HUES6 (cell line): Measurements from ENCODE around the gene DLX4.

Experiments
- H3K27ac ChIP-seq: 2 replicates; pipeline ENCODE4 v1.7.0; 2013; ENCODE audit warnings: low read depth, mild to moderate bottlenecking, low read length, inconsistent platforms
- H3K27me3 ChIP-seq: 2 replicates; pipeline ENCODE4 v1.6.1; 2013; ENCODE audit warnings: low read length; ENCODE audit not compliant: control insufficient read depth, insufficient read depth
- H3K36me3 ChIP-seq: 2 replicates; pipeline ENCODE4 v1.6.1; 2013; ENCODE audit warnings: low read length; ENCODE audit not compliant: control insufficient read depth, insufficient read depth
- H3K4me1 ChIP-seq: 2 replicates; pipeline ENCODE4 v1.6.1; 2013; ENCODE audit warnings: low read length; ENCODE audit not compliant: control insufficient read depth, insufficient read depth
- H3K4me3 ChIP-seq: 2 replicates; pipeline ENCODE4 v1.5.1; 2013; ENCODE audit warnings: low read depth, low read length
- H3K9ac ChIP-seq: one replicate; pipeline ENCODE4 v1.6.1; 2013; ENCODE audit warnings: mild to moderate bottlenecking, low read length
- H3K9me3 ChIP-seq: 2 replicates; pipeline ENCODE4 v1.6.1; 2013; ENCODE audit warnings: low read depth, low read length; ENCODE audit not compliant: control insufficient read depth, insufficient read depth

DLX4 gene

GRCh38 chr17:49969795-49970389, 902 bp downstream of the DLX4 start:
- Histone ChIP-seq H3K27me3 (peaks cover 100% of the 10 kb centered on the region), H3K4me1 (peaks cover 33% of the 10 kb centered on the region), H3K36me3 (no peaks in the 10 kb centered on the region), H3K27ac (no peak overlapping the region), H3K9me3 (no peaks in the 10 kb centered on the region), H3K9ac (no peak overlapping the region), H3K4me3 (peak overlapping the region; percentile 80)

GRCh38 chr17:49970498-49970897, 1.5 kb downstream of the DLX4 start:
- no peak overlapping the region for H3K4me3 ChIP-seq
- H3K36me3 ChIP-seq, result no peaks in the 10 kb centered on the region
- no peak overlapping the region for H3K27ac ChIP-seq
- H3K4me1 ChIP-seq, result peaks cover 34% of the 10 kb centered on the region
- H3K9ac ChIP-seq, result no peak overlapping the region
- H3K9me3 ChIP-seq, result no peaks in the 10 kb centered on the region
- peaks cover 100% of the 10 kb centered on the region for H3K27me3 ChIP-seq

- H3K9me3 ChIP-seq, result no peaks in the 10 kb centered on the region
- no peak overlapping the region for H3K9ac ChIP-seq
- H3K27me3 ChIP-seq, result peaks cover 100% of the 10 kb centered on the region
- no peak overlapping the region for H3K27ac ChIP-seq
- no peaks in the 10 kb centered on the region for H3K36me3 ChIP-seq
- peaks cover 42% of the 10 kb centered on the region for H3K4me1 ChIP-seq
- H3K4me3 ChIP-seq, result peak overlapping the region; percentile 53
Measured at GRCh38 chr17:49971199-49971847, 2.3 kb downstream of the DLX4 start.

GRCh38 chr17:49971848-49972485, 3.0 kb downstream of the DLX4 start:
- no peak overlapping the region for H3K27ac ChIP-seq
- no peak overlapping the region for H3K9ac ChIP-seq
- peak overlapping the region; percentile 53 for H3K4me3 ChIP-seq

GRCh38 chr17:49972486-49973270, 3.7 kb downstream of the DLX4 start:
- Histone ChIP-seq H3K36me3 (no peaks in the 10 kb centered on the region), H3K27me3 (peaks cover 100% of the 10 kb centered on the region), H3K9me3 (no peaks in the 10 kb centered on the region), H3K27ac (no peak overlapping the region), H3K4me1 (peaks cover 55% of the 10 kb centered on the region), H3K9ac (no peak overlapping the region), H3K4me3 (peak overlapping the region; percentile 53)

More at GRCh38 chr17:49971848-49972485, 3.0 kb downstream of the DLX4 start:
- Histone ChIP-seq H3K4me1 (peaks cover 48% of the 10 kb centered on the region), H3K27me3 (peaks cover 100% of the 10 kb centered on the region), H3K36me3 (no peaks in the 10 kb centered on the region), H3K9me3 (no peaks in the 10 kb centered on the region)

GRCh38 chr17:49973271-49973615, 4.3 kb downstream of the DLX4 start:
- H3K4me3 ChIP-seq, result peak overlapping the region; percentile 53; the same call in 1 of the 2 replicates
- H3K27ac ChIP-seq, result no peak overlapping the region
- H3K9me3 ChIP-seq, result no peaks in the 10 kb centered on the region
- peaks cover 56% of the 10 kb centered on the region for H3K4me1 ChIP-seq
- no peaks in the 10 kb centered on the region for H3K36me3 ChIP-seq
- no peak overlapping the region for H3K9ac ChIP-seq
- H3K27me3 ChIP-seq, result peaks cover 100% of the 10 kb centered on the region

GRCh38 chr17:49975531-49975930, 6.5 kb downstream of the DLX4 start:
- Histone ChIP-seq H3K27ac (no peak overlapping the region), H3K4me1 (peaks cover 57% of the 10 kb centered on the region), H3K4me3 (peak overlapping the region; percentile 9; the same call in 1 of the 2 replicates), H3K9ac (no peak overlapping the region), H3K27me3 (peaks cover 94% of the 10 kb centered on the region), H3K36me3 (no peaks in the 10 kb centered on the region), H3K9me3 (no peaks in the 10 kb centered on the region)

GRCh38 chr17:49976163-49976827, 7.3 kb downstream of the DLX4 start:
- peaks cover 89% of the 10 kb centered on the region for H3K27me3 ChIP-seq
- H3K27ac ChIP-seq, result no peak overlapping the region
- H3K4me3 ChIP-seq, result no peak overlapping the region
- no peaks in the 10 kb centered on the region for H3K9me3 ChIP-seq
- H3K36me3 ChIP-seq, result no peaks in the 10 kb centered on the region
- H3K9ac ChIP-seq, result no peak overlapping the region
- H3K4me1 ChIP-seq, result peaks cover 60% of the 10 kb centered on the region

GRCh38 chr17:49976828-49977202, 7.8 kb downstream of the DLX4 start:
- H3K27me3 ChIP-seq, result peaks cover 86% of the 10 kb centered on the region
- H3K4me1 ChIP-seq, result peaks cover 56% of the 10 kb centered on the region

GRCh38 chr17:49977463-49978389, 8.7 kb downstream of the DLX4 start:
- Histone ChIP-seq H3K36me3 (no peaks in the 10 kb centered on the region), H3K9me3 (no peaks in the 10 kb centered on the region), H3K4me3 (no peak overlapping the region), H3K27me3 (peaks cover 77% of the 10 kb centered on the region), H3K4me1 (peaks cover 47% of the 10 kb centered on the region), H3K27ac (no peak overlapping the region), H3K9ac (no peak overlapping the region)

More at GRCh38 chr17:49976828-49977202, 7.8 kb downstream of the DLX4 start:
- no peaks in the 10 kb centered on the region for H3K36me3 ChIP-seq
- no peaks in the 10 kb centered on the region for H3K9me3 ChIP-seq
- H3K9ac ChIP-seq, result no peak overlapping the region
- no peak overlapping the region for H3K4me3 ChIP-seq
- no peak overlapping the region for H3K27ac ChIP-seq
